Endothelial cell (in vitro differentiated cells): ENCODE results near the gene PRAF2. TPM values are rescaled to one million over a fixed set of nuclear protein-coding genes. Genes with fewer than 3 reads are reported as not detected.

ENCODE experiments used
- DNase-seq: peaks from one replicate; pipeline ENCODE4 v3.0.0; 2021; ENCODE audit warnings: low spot score
- H3K27ac Mint-ChIP-seq: one replicate; pipeline ENCODE4 v1.8.0; 2021; ENCODE audit warnings: mixed read lengths, inconsistent platforms; ENCODE audit not compliant: unreplicated experiment
- H3K27me3 Mint-ChIP-seq: one replicate; pipeline ENCODE4 v1.8.0; 2021; ENCODE audit warnings: mild to moderate bottlenecking, moderate library complexity, mixed read lengths, inconsistent platforms; ENCODE audit not compliant: unreplicated experiment
- H3K36me3 Mint-ChIP-seq: one replicate; pipeline ENCODE4 v1.8.0; 2021; ENCODE audit warnings: mild to moderate bottlenecking, low read depth, mixed read lengths, inconsistent platforms; ENCODE audit not compliant: unreplicated experiment
- H3K4me1 Mint-ChIP-seq: one replicate; pipeline ENCODE4 v1.8.0; 2021; ENCODE audit warnings: mild to moderate bottlenecking, mixed read lengths, inconsistent platforms; ENCODE audit not compliant: unreplicated experiment
- H3K4me3 Mint-ChIP-seq: one replicate; pipeline ENCODE4 v1.8.0; 2021; ENCODE audit warnings: mild to moderate bottlenecking, mixed read lengths, inconsistent platforms; ENCODE audit not compliant: unreplicated experiment
- H3K9me3 Mint-ChIP-seq: one replicate; pipeline ENCODE4 v1.8.0; 2021; ENCODE audit warnings: mixed read lengths, inconsistent platforms; ENCODE audit not compliant: unreplicated experiment
- long read RNA-seq: library from polyadenylated mRNA; unstranded; transcript quantifications from one replicate; pipeline ENCODE4 v2.0.0, GENCODE V29; 2020; ENCODE audit not compliant: unreplicated experiment
- total RNA-seq: library from RNA; stranded (reverse); fragmentation: NEBNext Ultra II Directional; extraction: Animal tissue kit (Norgen Biotek cat#: 25700); gene quantifications from one replicate; pipeline ENCODE4 v1.2.1, GENCODE V29; 2021; ENCODE audit not compliant: unreplicated experiment
- TF ChIP-seq, protein P1 (sequence below): fragments of 200-600 bp; sonication (generic); IDR thresholded peaks from one replicate; pipeline ENCODE4 v1.5.0; 2021; ENCODE audit warnings: antibody characterized with exemption; ENCODE audit not compliant: unreplicated experiment

The PRAF2 gene, protein sequence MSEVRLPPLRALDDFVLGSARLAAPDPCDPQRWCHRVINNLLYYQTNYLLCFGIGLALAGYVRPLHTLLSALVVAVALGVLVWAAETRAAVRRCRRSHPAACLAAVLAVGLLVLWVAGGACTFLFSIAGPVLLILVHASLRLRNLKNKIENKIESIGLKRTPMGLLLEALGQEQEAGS
- 22.3 TPM for total RNA-seq
- long read RNA-seq, transcript PRAF2-202 (3 exons, 1,334 nt) = major isoform, 17 of 17 reads
- long read RNA-seq, partial matches to known transcripts = 0 of 17 reads
- long read RNA-seq, other reads (novel, unspliced or antisense) = 0 of 17 reads

DNA sequence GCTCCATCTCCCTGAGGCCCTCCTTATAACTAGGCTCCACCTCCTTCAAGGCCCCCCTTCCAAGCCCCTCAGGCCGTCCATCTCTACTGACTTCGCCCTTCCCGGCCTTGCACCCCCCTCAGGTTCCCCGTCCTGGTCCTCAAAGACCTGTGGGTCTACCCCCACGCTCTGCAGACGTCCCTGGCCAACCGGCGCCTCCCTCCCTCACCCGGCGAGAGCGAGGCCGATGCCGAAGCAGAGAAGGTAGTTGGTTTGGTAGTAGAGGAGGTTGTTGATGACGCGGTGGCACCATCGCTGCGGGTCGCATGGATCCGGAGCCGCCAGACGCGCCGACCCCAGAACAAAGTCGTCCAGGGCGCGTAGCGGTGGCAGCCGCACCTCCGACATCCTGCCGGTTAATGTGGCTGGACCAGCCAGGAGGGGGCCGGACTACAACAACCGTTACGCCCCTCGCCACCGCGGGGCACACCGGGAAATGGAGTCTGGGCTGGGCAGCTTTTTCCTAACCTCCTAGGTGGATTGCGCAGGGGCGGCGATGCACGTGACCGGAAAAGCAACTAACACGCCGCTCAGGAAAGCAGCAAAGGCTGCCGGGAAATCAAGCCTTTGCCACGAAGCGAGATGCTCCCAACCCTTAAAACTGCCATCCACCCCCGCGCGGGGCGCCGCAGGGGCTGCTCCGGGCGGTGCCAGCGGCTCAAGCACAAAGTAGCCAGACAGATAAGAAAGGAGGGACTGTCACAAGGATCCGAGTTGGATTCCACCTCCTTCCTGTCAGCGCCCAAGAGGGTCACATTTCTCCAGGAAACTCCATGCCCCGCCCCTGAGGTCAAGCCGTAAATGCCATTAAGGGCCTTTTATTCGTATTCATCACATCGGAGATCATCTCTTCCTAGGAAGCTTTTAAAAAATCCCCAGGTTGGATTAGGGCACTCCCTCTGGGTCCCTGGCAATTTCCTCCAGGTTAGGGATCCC is at the start of gene PRAF2:
Gene PRAF2, minus strand, starts transcription at position 402 of the 975 bp plus-strand sequence. Its CDS starts 15 bp downstream, at position 387.
- Mint-ChIP-seq H3K4me1 (peaks cover 10% of the 10 kb centered on the region), H3K4me3 (peak within 1 kb of the TSS; percentile 91), H3K27me3 (peaks cover 5% of the 10 kb centered on the region), H3K36me3 (no peaks in the 10 kb centered on the region), H3K27ac (peak within 1 kb of the TSS; percentile 61), H3K9me3 (no peaks in the 10 kb centered on the region)
- TF ChIP-seq, protein P1, sequence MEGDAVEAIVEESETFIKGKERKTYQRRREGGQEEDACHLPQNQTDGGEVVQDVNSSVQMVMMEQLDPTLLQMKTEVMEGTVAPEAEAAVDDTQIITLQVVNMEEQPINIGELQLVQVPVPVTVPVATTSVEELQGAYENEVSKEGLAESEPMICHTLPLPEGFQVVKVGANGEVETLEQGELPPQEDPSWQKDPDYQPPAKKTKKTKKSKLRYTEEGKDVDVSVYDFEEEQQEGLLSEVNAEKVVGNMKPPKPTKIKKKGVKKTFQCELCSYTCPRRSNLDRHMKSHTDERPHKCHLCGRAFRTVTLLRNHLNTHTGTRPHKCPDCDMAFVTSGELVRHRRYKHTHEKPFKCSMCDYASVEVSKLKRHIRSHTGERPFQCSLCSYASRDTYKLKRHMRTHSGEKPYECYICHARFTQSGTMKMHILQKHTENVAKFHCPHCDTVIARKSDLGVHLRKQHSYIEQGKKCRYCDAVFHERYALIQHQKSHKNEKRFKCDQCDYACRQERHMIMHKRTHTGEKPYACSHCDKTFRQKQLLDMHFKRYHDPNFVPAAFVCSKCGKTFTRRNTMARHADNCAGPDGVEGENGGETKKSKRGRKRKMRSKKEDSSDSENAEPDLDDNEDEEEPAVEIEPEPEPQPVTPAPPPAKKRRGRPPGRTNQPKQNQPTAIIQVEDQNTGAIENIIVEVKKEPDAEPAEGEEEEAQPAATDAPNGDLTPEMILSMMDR = no peak
- peak; percentile 79 for DNase-seq

GRCh38 chrX:49122499-49122898 is 48.7 kb upstream of the PRAF2 start:
- Mint-ChIP-seq H3K4me3 (peak overlapping the region; percentile 99), H3K4me1 (peaks cover 9% of the 10 kb centered on the region), H3K36me3 (peaks cover 20% of the 10 kb centered on the region), H3K27me3 (peaks cover 4% of the 10 kb centered on the region), H3K27ac (no peak overlapping the region), H3K9me3 (no peaks in the 10 kb centered on the region)
- DNase-seq = no peak
- TF ChIP-seq, protein P1 = no peak

- H3K4me1 Mint-ChIP-seq = peaks cover 9% of the 10 kb centered on the region
- H3K27ac Mint-ChIP-seq = peak overlapping the region; percentile 42
- peaks cover 4% of the 10 kb centered on the region for H3K27me3 Mint-ChIP-seq
- peaks cover 30% of the 10 kb centered on the region for H3K36me3 Mint-ChIP-seq
- DNase-seq = no peak
- TF ChIP-seq, protein P1 = no peak
- H3K9me3 Mint-ChIP-seq = no peaks in the 10 kb centered on the region
- peak overlapping the region; percentile 51 for H3K4me3 Mint-ChIP-seq
These were observed 46.3 kb upstream of the PRAF2 start for GRCh38 chrX:49120091-49120490.

- Mint-ChIP-seq H3K27me3 (peaks cover 3% of the 10 kb centered on the region), H3K4me1 (no peaks in the 10 kb centered on the region), H3K4me3 (no peak overlapping the region), H3K9me3 (no peaks in the 10 kb centered on the region), H3K36me3 (peaks cover 24% of the 10 kb centered on the region), H3K27ac (no peak overlapping the region)
- TF ChIP-seq, protein P1 = no peak
- DNase-seq = no peak
These were observed 43.8 kb upstream of the PRAF2 start for GRCh38 chrX:49117581-49117980.
